ENCODE results near the gene ODF2. TPM values are rescaled to one million over a fixed set of nuclear protein-coding genes. Genes with fewer than 3 reads are reported as not detected.

Gene ODF2
- polyA plus RNA-seq, 2 of the 4 experiments (the other 2 are of a cell fraction), result 24.7 to 29.6 TPM

DNA sequence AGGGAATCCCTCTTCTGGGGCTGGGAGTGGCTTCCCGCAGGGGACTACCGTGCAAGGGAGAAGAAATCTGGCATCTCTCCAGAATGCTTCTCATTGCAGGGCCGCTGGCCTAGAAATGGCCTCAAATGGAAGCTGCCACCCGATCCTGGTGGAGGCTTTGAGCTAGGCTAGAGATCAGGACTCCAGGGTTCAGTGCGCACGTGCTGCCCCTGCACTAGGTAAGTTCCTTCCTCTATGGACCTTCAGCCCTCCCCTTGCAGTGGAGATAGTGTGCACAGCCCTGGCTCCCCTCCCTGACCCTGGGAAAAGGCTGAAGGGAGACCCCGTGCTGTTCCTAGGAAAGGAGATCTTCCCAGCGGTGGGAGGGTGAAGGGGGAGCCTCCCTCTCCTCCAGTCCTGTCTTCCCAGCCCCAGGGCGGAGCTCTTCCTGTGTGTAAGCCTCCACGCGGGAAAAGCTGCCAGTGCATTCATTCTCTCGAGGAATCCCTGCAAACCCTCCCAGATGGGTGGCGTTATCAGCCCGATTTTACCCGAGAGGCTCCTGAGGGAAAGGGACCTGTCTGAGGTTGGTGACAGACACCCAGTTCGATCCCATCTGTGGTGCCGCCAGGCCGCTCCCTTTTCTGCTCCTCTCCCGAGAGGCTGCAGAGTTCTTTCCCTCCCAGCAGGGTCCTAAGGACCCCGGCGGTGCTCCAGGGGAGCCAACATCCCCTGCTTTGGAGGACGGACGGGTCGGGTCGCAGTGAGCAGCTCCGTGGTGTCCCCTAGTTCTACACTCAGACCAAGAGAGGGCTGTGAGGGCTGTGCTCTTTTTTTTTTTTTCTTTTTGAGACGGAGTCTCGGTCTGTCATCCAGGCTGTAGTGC, 36.5 kb upstream of the ODF2 start:
- DNase-seq (ENCODE audit: low read depth in 1 of 2, low spot score in 1 of 2) (no peak), FAIRE-seq (no peak), ATAC-seq (no peak)
- CTCF ChIA-PET, result interaction anchor here (0.6 to 12.4 kb wide), 37 partner anchors 9 to 734 kb away, joined by 3 to 171 read pairs (median 4); partner anchors contain the start of genes ODF2 and URM1
- TF ChIP-seq, protein P1, sequence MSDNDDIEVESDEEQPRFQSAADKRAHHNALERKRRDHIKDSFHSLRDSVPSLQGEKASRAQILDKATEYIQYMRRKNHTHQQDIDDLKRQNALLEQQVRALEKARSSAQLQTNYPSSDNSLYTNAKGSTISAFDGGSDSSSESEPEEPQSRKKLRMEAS (IDR thresholded peaks at IDR 0.05), result no peak
- TF ChIP-seq ZSCAN20 (CRISPR knock-in tag; IDR thresholded peaks at IDR 0.05) (no peak), NFE2L2 (conservative IDR thresholded peaks at IDR 0.05; ENCODE audit: low read length) (no peak), HOXB5 (CRISPR knock-in tag; IDR thresholded peaks at IDR 0.05) (no peak), MAZ (IDR thresholded peaks at IDR 0.05; ENCODE audit: borderline replicate concordance, low read depth, low read length) (no peak), NR3C1 (IDR thresholded peaks at IDR 0.05) (no peak), HDAC2 (IDR thresholded peaks at IDR 0.05) (no peak), MYC (IDR thresholded peaks at IDR 0.05; ENCODE audit: borderline replicate concordance, low read length) (no peak), BHLHE40 (IDR thresholded peaks at IDR 0.05; ENCODE audit: low read depth, low read length) (no peak)
- TF ChIP-seq, protein P2, sequence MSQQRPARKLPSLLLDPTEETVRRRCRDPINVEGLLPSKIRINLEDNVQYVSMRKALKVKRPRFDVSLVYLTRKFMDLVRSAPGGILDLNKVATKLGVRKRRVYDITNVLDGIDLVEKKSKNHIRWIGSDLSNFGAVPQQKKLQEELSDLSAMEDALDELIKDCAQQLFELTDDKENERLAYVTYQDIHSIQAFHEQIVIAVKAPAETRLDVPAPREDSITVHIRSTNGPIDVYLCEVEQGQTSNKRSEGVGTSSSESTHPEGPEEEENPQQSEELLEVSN (IDR thresholded peaks at IDR 0.05; ENCODE audit: borderline replicate concordance, low read depth), result no peak; the same call in 1 of the 2 replicates
- Histone ChIP-seq H3K27ac (peak overlapping the region; percentile 84 to 95; a peak in 5 of 6 replicates), H3K4me1 (peaks cover 17% of the 10 kb centered on the region; the same call in 2 of the 3 replicates), H3K9me3 (no peaks in the 10 kb centered on the region), H3K4me2 (peak overlapping the region; percentile 97), H3K4me3 (peak overlapping the region; percentile 80)
- 49% methylated on average over 26 of the region's 28 CpGs for WGBS (ENCODE audit: missing lambda C conversion rate)
- POLR2A ChIA-PET, result interaction anchor here (1.4 to 2.5 kb wide), 4 partner anchors 55 to 217 kb away, joined by 3 to 8 read pairs (median 6); no protein-coding TSS in a partner anchor

DNA sequence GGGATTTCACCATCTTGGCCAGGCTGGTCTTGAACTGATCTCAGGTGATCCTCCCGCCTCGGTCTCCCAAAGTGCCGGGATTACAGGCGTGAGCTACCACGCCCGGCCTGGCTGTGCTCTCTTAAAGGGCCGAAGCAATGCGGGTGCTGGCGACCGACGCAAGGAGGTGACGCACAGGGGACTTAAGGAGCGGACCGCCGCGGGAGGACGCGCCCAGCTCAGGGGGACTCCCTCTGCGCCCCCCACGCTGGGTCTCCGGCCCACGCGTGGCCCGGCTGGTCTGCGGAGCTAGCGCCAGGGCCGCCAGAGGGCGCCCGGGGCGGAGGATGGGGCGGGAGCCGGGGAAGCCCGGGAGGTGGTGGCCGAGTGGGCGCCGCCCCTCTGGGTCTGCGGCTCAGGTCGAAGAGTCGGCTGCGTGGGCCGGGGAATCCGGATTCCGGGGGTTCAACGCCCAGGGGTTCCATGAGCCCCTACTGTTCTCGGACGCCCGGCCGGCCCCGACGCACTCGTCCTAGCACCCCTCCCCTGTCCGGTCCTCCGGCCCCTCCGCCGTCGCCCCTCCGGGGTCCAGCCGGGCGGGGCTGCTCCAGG, 35.7 kb upstream of the ODF2 start:
- Histone ChIP-seq H3K4me2 (peak overlapping the region; percentile 97), H3K27ac (peak overlapping the region; percentile 84 to 95), H3K9me3 (no peaks in the 10 kb centered on the region), H3K4me1 (peaks cover 17% of the 10 kb centered on the region; the same call in 2 of the 3 replicates), H3K4me3 (peak overlapping the region; percentile 80)
- DNase-seq (ENCODE audit: low read depth in 1 of 2, low spot score in 1 of 2) (peak; percentile 60 to 71), ATAC-seq (peak; percentile 88), FAIRE-seq (no peak)
- CTCF ChIA-PET, result interaction anchor here (0.6 to 12.4 kb wide), 35 partner anchors 9 to 216 kb away, joined by 3 to 171 read pairs (median 4); partner anchors contain the start of genes ODF2 and URM1
- WGBS (ENCODE audit: missing lambda C conversion rate), result 3% methylated on average over 19 of the region's 59 CpGs
- POLR2A ChIA-PET, result interaction anchor here (0.6 to 2.5 kb wide), 8 partner anchors 30 to 216 kb away, joined by 3 to 18 read pairs (median 4); partner anchors contain the start of gene URM1
- TF ChIP-seq FOXS1 (CRISPR knock-in tag; IDR thresholded peaks at IDR 0.05), result no peak
- no peak for TF ChIP-seq RARB (CRISPR knock-in tag; IDR thresholded peaks at IDR 0.05)
- TF ChIP-seq POLR2A (IDR thresholded peaks at IDR 0.05; ENCODE audit: low read length), result peak; percentile 28
- no peak for TF ChIP-seq TP53 (CRISPR knock-in tag; IDR thresholded peaks at IDR 0.05)
- TF ChIP-seq, protein P2 (IDR thresholded peaks at IDR 0.05; ENCODE audit: borderline replicate concordance, low read depth), result peak; percentile 57; the same call in 1 of the 2 replicates
- TF ChIP-seq ZFP36 (IDR thresholded peaks at IDR 0.05; ENCODE audit: borderline replicate concordance, partially characterized antibody), result no peak
- TF ChIP-seq, protein P3, sequence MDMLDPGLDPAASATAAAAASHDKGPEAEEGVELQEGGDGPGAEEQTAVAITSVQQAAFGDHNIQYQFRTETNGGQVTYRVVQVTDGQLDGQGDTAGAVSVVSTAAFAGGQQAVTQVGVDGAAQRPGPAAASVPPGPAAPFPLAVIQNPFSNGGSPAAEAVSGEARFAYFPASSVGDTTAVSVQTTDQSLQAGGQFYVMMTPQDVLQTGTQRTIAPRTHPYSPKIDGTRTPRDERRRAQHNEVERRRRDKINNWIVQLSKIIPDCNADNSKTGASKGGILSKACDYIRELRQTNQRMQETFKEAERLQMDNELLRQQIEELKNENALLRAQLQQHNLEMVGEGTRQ (IDR thresholded peaks at IDR 0.05), result no peak
- TF ChIP-seq TFCP2L1 (CRISPR knock-in tag; IDR thresholded peaks at IDR 0.05), result no peak
- TF ChIP-seq BHLHE40 (IDR thresholded peaks at IDR 0.05; ENCODE audit: low read depth, low read length), result no peak
- TF ChIP-seq, protein P4, sequence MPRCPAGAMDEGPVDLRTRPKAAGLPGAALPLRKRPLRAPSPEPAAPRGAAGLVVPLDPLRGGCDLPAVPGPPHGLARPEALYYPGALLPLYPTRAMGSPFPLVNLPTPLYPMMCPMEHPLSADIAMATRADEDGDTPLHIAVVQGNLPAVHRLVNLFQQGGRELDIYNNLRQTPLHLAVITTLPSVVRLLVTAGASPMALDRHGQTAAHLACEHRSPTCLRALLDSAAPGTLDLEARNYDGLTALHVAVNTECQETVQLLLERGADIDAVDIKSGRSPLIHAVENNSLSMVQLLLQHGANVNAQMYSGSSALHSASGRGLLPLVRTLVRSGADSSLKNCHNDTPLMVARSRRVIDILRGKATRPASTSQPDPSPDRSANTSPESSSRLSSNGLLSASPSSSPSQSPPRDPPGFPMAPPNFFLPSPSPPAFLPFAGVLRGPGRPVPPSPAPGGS (IDR thresholded peaks at IDR 0.05), result no peak
- TF ChIP-seq HEYL (CRISPR knock-in tag; IDR thresholded peaks at IDR 0.05), result no peak
- no peak for TF ChIP-seq HDAC2 (IDR thresholded peaks at IDR 0.05)
- no peak for TF ChIP-seq MAFK (IDR thresholded peaks at IDR 0.05; ENCODE audit: partially characterized antibody)
- TF ChIP-seq GATA3 (IDR thresholded peaks at IDR 0.05; ENCODE audit: borderline replicate concordance), result no peak; the same call in 1 of the 2 replicates
- no peak; the same call in 1 of the 2 replicates for TF ChIP-seq CHD4 (IDR thresholded peaks at IDR 0.05; ENCODE audit: borderline replicate concordance)
- TF ChIP-seq MYC (IDR thresholded peaks at IDR 0.05; ENCODE audit: borderline replicate concordance, low read length), result peak; percentile 52; the same call in 1 of the 2 replicates
- TF ChIP-seq, protein P5, sequence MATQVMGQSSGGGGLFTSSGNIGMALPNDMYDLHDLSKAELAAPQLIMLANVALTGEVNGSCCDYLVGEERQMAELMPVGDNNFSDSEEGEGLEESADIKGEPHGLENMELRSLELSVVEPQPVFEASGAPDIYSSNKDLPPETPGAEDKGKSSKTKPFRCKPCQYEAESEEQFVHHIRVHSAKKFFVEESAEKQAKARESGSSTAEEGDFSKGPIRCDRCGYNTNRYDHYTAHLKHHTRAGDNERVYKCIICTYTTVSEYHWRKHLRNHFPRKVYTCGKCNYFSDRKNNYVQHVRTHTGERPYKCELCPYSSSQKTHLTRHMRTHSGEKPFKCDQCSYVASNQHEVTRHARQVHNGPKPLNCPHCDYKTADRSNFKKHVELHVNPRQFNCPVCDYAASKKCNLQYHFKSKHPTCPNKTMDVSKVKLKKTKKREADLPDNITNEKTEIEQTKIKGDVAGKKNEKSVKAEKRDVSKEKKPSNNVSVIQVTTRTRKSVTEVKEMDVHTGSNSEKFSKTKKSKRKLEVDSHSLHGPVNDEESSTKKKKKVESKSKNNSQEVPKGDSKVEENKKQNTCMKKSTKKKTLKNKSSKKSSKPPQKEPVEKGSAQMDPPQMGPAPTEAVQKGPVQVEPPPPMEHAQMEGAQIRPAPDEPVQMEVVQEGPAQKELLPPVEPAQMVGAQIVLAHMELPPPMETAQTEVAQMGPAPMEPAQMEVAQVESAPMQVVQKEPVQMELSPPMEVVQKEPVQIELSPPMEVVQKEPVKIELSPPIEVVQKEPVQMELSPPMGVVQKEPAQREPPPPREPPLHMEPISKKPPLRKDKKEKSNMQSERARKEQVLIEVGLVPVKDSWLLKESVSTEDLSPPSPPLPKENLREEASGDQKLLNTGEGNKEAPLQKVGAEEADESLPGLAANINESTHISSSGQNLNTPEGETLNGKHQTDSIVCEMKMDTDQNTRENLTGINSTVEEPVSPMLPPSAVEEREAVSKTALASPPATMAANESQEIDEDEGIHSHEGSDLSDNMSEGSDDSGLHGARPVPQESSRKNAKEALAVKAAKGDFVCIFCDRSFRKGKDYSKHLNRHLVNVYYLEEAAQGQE (IDR thresholded peaks at IDR 0.05), result no peak
- TF ChIP-seq MAZ (IDR thresholded peaks at IDR 0.05; ENCODE audit: borderline replicate concordance, low read depth, low read length), result 0 out of 2 replicates have a peak, but pooled peaks have one; percentile 19
- TF ChIP-seq PHF8 (IDR thresholded peaks at IDR 0.05; ENCODE audit: borderline replicate concordance, low read depth), result 0 out of 2 replicates have a peak, but pooled peaks have one; percentile 15
- TF ChIP-seq, protein P6, sequence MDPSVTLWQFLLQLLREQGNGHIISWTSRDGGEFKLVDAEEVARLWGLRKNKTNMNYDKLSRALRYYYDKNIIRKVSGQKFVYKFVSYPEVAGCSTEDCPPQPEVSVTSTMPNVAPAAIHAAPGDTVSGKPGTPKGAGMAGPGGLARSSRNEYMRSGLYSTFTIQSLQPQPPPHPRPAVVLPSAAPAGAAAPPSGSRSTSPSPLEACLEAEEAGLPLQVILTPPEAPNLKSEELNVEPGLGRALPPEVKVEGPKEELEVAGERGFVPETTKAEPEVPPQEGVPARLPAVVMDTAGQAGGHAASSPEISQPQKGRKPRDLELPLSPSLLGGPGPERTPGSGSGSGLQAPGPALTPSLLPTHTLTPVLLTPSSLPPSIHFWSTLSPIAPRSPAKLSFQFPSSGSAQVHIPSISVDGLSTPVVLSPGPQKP (IDR thresholded peaks at IDR 0.05; ENCODE audit: low read depth, low read length), result no peak
